GM12872 (cell line): ENCODE measurements around the gene ABCG1.

ENCODE experiments used
- TF ChIP-seq, protein P1 (sequence below): IDR thresholded peaks from 3 replicates; pipeline ENCODE4 v1.5.1; 2011; ENCODE audit warnings: low read depth, mild to moderate bottlenecking, low read length, moderate library complexity; ENCODE audit not compliant: insufficient read depth

Gene ABCG1

GRCh38 chr21:42299324-42300044 lies 80.5 kb downstream of the ABCG1 start:
- TF ChIP-seq, protein P1, sequence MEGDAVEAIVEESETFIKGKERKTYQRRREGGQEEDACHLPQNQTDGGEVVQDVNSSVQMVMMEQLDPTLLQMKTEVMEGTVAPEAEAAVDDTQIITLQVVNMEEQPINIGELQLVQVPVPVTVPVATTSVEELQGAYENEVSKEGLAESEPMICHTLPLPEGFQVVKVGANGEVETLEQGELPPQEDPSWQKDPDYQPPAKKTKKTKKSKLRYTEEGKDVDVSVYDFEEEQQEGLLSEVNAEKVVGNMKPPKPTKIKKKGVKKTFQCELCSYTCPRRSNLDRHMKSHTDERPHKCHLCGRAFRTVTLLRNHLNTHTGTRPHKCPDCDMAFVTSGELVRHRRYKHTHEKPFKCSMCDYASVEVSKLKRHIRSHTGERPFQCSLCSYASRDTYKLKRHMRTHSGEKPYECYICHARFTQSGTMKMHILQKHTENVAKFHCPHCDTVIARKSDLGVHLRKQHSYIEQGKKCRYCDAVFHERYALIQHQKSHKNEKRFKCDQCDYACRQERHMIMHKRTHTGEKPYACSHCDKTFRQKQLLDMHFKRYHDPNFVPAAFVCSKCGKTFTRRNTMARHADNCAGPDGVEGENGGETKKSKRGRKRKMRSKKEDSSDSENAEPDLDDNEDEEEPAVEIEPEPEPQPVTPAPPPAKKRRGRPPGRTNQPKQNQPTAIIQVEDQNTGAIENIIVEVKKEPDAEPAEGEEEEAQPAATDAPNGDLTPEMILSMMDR = no peak

DNA sequence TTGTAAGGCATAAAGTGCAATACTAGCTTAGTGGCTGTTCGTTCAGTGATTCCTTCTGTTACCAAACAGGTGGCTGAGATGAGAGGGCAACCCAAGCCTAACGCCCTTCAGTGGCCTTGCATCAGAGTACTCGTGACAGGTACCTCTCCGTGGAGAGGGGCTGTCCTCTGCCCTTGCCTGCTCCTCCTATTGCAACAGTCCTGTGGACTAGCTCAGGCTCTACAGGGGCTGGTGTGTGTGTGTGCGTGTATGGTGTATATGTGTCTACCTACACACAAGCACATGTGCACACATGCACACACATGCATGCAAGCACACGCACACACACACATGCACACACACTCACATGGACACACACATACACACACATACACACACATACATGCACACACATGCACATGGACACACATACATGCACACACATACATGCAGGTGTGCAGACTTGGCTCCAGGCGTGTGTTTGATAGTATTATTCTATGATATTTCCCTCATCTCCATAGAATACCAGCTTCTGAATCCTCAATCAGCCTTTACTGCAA lies 81.2 kb downstream of the ABCG1 start:
- TF ChIP-seq, protein P1 = no peak

DNA sequence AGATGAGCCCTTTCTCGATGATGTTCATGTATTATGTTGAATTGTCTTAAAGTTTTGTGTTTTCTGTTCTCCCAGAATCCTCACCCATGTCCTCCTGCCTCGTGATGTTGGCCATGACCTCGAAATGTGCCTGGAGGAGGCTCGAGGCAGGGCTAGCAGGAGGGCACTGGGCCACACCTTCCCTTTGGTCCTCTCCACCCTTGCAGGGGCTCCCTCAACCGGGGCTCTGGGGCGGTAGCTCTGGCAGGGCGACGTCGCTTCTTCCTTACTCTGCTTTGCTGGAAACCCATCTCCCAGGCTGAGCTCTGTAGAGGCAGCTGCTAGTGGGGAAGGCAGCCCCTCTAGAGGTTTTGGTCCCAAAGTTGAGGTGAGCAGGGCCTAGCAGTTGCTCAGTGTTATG lies 82.0 kb downstream of the ABCG1 start:
- TF ChIP-seq, protein P1 = no peak

DNA sequence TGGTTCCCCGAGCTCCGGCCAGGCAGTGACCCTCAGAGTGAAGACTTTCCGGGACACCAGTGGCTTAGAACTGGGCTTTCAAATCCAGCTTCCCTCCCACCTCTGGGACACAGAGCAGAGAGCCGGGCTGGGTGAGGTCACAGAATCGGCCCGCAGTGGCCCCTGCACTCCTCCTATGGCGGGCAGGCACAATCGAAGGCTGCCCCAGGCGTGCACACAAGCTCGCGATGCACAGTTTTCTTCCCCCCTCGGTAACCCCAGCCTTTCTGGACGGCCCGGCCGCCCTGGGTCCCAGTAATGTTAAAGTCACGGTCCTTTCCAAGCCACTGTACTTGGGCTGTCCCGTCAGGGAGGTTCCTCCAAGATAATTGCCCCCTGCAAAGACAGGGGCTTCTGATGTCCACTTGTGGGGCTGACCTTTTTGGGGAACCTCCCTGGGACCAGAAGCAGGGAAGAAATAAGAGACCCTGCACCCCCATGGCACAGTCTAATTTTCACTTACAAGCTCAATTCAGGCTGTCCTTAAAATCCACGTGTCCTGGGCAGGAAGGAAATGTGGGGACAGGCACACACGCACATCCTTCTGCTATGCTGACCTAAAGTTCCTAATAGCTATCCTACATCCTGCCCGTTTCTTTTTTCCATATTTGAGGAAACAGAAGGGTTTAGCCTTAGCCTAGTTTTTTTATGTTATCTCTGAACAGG lies 82.6 kb downstream of the ABCG1 start:
- TF ChIP-seq, protein P1 = no peak

- TF ChIP-seq, protein P1 = no peak
Measured at GRCh38 chr21:42302076-42302650, 83.2 kb downstream of the ABCG1 start.

DNA sequence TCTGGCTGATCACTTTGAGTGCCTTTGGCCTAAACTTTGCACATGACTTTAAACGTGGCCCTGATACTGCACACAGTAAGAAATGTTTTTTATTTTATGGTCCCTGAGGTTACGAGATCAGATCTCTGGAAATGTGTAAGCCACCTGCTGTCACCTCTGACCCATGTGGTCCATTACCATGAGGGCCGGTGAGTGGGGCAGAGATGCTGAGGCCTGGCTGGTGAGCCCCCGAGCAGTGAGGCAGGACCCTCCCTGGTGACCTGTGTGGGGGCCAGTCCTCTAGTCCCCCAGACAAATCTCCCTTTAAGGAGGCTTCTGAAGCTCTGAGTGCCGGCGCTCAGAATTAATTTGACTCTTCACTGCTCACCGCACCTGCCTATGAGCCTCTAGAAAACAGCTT lies 83.9 kb downstream of the ABCG1 start:
- TF ChIP-seq, protein P1 = no peak

DNA sequence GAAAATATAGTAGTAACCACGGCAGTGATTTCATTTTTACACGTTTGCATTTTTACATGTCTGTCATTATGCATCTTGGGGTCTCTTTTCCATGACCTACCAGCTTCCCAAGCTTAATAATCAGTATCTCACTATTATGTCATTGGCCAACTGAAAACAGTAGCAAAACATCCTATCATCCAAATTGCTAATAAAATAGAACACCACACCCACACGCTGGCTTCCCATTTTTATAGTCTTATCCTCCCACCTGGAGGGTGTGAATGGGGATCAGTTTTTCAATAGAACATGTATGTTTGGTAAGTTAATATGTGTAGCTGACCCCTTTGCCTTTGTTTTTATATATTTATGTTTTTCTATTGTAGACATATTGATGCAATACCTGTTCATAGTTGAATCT lies 84.5 kb downstream of the ABCG1 start:
- TF ChIP-seq, protein P1 = no peak
